K562 (cell line): Measurements from ENCODE around the gene HYOU1. TPM values are rescaled to one million over a fixed set of nuclear protein-coding genes. Genes with fewer than 3 reads are reported as not detected.

Experiments used
- ARHGAP35 ChIP-seq: fragments of 450-650 bp; IDR thresholded peaks from 2 replicates; pipeline ENCODE4 v1.6.1; 2018; ENCODE audit not compliant: partially characterized antibody
- BRD4 ChIP-seq: fragments of 200-600 bp; sonication (generic); IDR thresholded peaks from 2 replicates; pipeline ENCODE4 v1.6.1; 2017; ENCODE audit warnings: inconsistent platforms
- CHD4 ChIP-seq: fragments of 200-600 bp; sonication (generic); IDR thresholded peaks from 3 replicates; pipeline ENCODE4 v1.6.1; 2012; ENCODE audit warnings: low read depth, mild to moderate bottlenecking, mixed read lengths, low read length, inconsistent platforms; ENCODE audit not compliant: insufficient read depth, insufficient replicate concordance, poor library complexity, severe bottlenecking
- FOS ChIP-seq: IDR thresholded peaks from 3 replicates; pipeline ENCODE4 v1.6.1; 2011; ENCODE audit not compliant: insufficient read length; ENCODE audit errors: extremely low read depth
- FOXJ2 ChIP-seq: fragments of 200-800 bp; sonication (Bioruptor generic); IDR thresholded peaks from 2 replicates; pipeline ENCODE4 v1.6.1; 2016; ENCODE audit warnings: missing genetic modification characterization, missing compliant biosample characterization
- GATAD2A ChIP-seq: fragments of 450-650 bp; IDR thresholded peaks from 2 replicates; pipeline ENCODE4 v1.6.1; 2017
- GTF2A2 ChIP-seq: IDR thresholded peaks from 2 replicates; pipeline ENCODE4 v1.6.1; 2016; ENCODE audit warnings: mild to moderate bottlenecking, missing genetic modification characterization, missing compliant biosample characterization
- HMG20B ChIP-seq: fragments of 250-450 bp; sonication (Bioruptor Pico); IDR thresholded peaks from 2 replicates; pipeline ENCODE4 v1.5.0; 2021; ENCODE audit warnings: mild to moderate bottlenecking
- MAFG ChIP-seq: fragments of 450-650 bp; conservative IDR thresholded peaks from 2 replicates; pipeline ENCODE4 v1.6.1; 2016; ENCODE audit warnings: missing genetic modification characterization, missing compliant biosample characterization
- NBN ChIP-seq: fragments of 450-650 bp; IDR thresholded peaks from 2 replicates; pipeline ENCODE4 v1.6.1; 2016; ENCODE audit warnings: low read depth, mild to moderate bottlenecking
- NEUROD1 ChIP-seq: fragments of 150-350 bp; IDR thresholded peaks from 2 replicates; pipeline ENCODE4 v1.6.1; 2014; ENCODE audit warnings: borderline replicate concordance, low read length, low read depth; ENCODE audit not compliant: partially characterized antibody
- NFE2L1 ChIP-seq: fragments of 450-650 bp; IDR thresholded peaks from 2 replicates; pipeline ENCODE4 v1.6.1; 2016; ENCODE audit warnings: missing genetic modification characterization, low read depth, mild to moderate bottlenecking, missing compliant biosample characterization, moderate library complexity, borderline replicate concordance
- PCBP2 ChIP-seq: fragments of 200-400 bp; formaldehyde crosslinking; IDR thresholded peaks from 2 replicates; pipeline ENCODE4 v1.6.1; 2018; ENCODE audit warnings: low read length, low read depth, mild to moderate bottlenecking, moderate library complexity; ENCODE audit not compliant: poor library complexity, severe bottlenecking
- SRSF9 ChIP-seq: fragments of 200-400 bp; formaldehyde crosslinking; IDR thresholded peaks from 2 replicates; pipeline ENCODE4 v1.6.1; 2017; ENCODE audit warnings: low read depth, low read length, borderline replicate concordance
- XRCC5 ChIP-seq: fragments of 200-400 bp; formaldehyde crosslinking; IDR thresholded peaks from 2 replicates; pipeline ENCODE4 v1.6.1; 2017; ENCODE audit warnings: low read depth, mild to moderate bottlenecking, low read length
- ZC3H8 ChIP-seq: fragments of 450-650 bp; IDR thresholded peaks from 2 replicates; pipeline ENCODE4 v1.6.1; 2017
- ZNF23 ChIP-seq: fragments of 250-450 bp; sonication (Bioruptor Pico); IDR thresholded peaks from 2 replicates; pipeline ENCODE4 v1.4.0; 2020; ENCODE audit warnings: mild to moderate bottlenecking
- ZNF431 ChIP-seq: sonication (generic); formaldehyde crosslinking; IDR thresholded peaks from 2 replicates; pipeline ENCODE4 v1.8.0; 2022; ENCODE audit warnings: mild to moderate bottlenecking, missing genetic modification reagents
- polyA plus RNA-seq, 8 experiments: library from polyadenylated mRNA; depleted of rRNA in 4 of 8; stranded (reverse) in 5 of 8; unstranded in 3 of 8; fragments of >200 nt; fragmentation: Nextera tagmentation in 2 of 8; fragmentation: Illumina TruSeq in 1 of 8; extraction: Ambion mirVana in 2 of 8; extraction: Trizol in 1 of 8; gene quantifications; 2 replicates each; pipeline versions ENCODE4 v1.2.1 to v1.2.3, GENCODE V29; 2011 to 2014; ENCODE audit warnings: inconsistent platforms in 1 of 8, missing spikeins in 1 of 8
- total RNA-seq, 7 experiments: library from RNA; depleted of rRNA in 6 of 7; stranded (reverse); fragments of >200 nt in 6 of 7; fragmentation: Illumina TruSeq in 2 of 7; extraction: Trizol in 2 of 7; gene quantifications; 2 replicates each; pipeline versions ENCODE4 v1.2.1 to v1.2.3, GENCODE V29; 2011 to 2021; ENCODE audit warnings: low replicate concordance in 1 of 7
- TF ChIP-seq, protein P1 (sequence below): fragments of 450-650 bp; IDR thresholded peaks from 2 replicates; pipeline ENCODE4 v1.6.1; 2018; ENCODE audit not compliant: partially characterized antibody
- TF ChIP-seq, protein P2 (sequence below): fragments of 250-450 bp; sonication (Bioruptor Pico); IDR thresholded peaks from 2 replicates; pipeline ENCODE4 v1.4.0; 2020; ENCODE audit warnings: mild to moderate bottlenecking
- TF ChIP-seq, protein P3 (sequence below): fragments of 450-650 bp; IDR thresholded peaks from one replicate; pipeline ENCODE4 v1.6.1; 2018; ENCODE audit warnings: mild to moderate bottlenecking, moderate library complexity; ENCODE audit not compliant: partially characterized antibody

The HYOU1 gene
- total and polyA plus RNA-seq, 9 of the 15 experiments (the other 6 are each of a cell fraction or from before 2014, with no cell fraction given) = 19.5 to 197 (median 128) TPM

DNA sequence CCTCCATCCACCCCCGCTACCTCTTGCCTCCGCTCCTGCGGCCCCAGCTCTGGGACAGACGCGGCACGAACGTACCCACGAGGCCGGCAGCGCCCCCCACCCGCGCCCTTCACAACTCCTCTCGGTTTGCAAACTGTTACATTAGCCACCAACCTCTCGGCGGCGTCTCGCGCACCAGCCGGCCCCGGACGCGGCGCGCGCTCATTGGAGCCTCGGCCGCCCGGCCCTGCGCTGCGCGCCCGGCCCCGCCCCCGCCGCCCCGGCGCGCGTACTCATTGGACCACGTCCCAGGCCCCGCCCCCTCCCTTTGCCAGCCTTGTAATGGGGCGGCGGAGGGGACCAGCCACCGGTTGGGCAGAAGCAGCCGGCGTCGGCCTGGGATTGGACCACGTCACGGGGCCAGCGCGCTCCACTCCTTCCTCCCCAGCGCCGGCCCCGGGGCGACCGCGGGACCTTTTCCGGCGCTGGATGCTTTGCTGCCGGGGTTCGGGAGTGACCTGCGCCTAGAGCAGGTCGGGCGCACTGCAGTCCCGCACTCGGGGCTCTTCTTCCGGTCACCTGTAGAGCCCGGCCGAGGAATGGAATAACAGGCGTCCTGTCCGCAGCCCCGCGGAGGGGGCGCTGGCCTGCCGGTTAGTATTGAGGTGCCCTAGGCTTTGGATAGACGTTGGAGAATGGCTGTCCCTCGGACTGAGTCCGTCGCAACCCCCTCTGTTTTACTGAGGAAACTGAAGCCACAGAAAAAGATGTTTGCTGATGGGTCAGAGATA, at the start of gene HYOU1 (continued):
- TF ChIP-seq CHD4 (no peak), ARHGAP35 (no peak), NEUROD1 (peak; percentile 26), HMG20B (no peak), NBN (peak; percentile 78), NFE2L1 (tag) (no peak), SRSF9 (no peak), MAFG (no peak), GATAD2A (no peak), ZNF23 (CRISPR knock-in tag) (no peak), XRCC5 (no peak), FOXJ2 (tag) (0 out of 2 replicates have a peak, but pooled peaks have one; percentile 58), GTF2A2 (tag) (no peak), ZNF431 (CRISPR knock-in tag) (no peak; the same call in 1 of the 2 replicates), FOS (peak; percentile 58), ZC3H8 (no peak), PCBP2 (no peak), BRD4 (peak; percentile 48; the same call in 1 of the 2 replicates)
- TF ChIP-seq, protein P1, sequence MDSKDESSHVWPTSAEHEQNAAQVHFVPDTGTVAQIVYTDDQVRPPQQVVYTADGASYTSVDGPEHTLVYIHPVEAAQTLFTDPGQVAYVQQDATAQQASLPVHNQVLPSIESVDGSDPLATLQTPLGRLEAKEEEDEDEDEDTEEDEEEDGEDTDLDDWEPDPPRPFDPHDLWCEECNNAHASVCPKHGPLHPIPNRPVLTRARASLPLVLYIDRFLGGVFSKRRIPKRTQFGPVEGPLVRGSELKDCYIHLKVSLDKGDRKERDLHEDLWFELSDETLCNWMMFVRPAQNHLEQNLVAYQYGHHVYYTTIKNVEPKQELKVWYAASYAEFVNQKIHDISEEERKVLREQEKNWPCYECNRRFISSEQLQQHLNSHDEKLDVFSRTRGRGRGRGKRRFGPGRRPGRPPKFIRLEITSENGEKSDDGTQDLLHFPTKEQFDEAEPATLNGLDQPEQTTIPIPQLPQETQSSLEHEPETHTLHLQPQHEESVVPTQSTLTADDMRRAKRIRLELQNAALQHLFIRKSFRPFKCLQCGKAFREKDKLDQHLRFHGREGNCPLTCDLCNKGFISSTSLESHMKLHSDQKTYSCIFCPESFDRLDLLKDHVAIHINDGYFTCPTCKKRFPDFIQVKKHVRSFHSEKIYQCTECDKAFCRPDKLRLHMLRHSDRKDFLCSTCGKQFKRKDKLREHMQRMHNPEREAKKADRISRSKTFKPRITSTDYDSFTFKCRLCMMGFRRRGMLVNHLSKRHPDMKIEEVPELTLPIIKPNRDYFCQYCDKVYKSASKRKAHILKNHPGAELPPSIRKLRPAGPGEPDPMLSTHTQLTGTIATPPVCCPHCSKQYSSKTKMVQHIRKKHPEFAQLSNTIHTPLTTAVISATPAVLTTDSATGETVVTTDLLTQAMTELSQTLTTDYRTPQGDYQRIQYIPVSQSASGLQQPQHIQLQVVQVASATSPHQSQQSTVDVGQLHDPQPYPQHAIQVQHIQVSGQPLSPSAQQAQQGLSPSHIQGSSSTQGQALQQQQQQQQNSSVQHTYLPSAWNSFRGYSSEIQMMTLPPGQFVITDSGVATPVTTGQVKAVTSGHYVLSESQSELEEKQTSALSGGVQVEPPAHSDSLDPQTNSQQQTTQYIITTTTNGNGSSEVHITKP = peak; percentile 95
- TF ChIP-seq, protein P2, sequence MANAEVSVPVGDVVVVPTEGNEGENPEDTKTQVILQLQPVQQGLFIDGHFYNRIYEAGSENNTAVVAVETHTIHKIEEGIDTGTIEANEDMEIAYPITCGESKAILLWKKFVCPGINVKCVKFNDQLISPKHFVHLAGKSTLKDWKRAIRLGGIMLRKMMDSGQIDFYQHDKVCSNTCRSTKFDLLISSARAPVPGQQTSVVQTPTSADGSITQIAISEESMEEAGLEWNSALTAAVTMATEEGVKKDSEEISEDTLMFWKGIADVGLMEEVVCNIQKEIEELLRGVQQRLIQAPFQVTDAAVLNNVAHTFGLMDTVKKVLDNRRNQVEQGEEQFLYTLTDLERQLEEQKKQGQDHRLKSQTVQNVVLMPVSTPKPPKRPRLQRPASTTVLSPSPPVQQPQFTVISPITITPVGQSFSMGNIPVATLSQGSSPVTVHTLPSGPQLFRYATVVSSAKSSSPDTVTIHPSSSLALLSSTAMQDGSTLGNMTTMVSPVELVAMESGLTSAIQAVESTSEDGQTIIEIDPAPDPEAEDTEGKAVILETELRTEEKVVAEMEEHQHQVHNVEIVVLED (CRISPR knock-in tag) = peak; percentile 49
- TF ChIP-seq, protein P3, sequence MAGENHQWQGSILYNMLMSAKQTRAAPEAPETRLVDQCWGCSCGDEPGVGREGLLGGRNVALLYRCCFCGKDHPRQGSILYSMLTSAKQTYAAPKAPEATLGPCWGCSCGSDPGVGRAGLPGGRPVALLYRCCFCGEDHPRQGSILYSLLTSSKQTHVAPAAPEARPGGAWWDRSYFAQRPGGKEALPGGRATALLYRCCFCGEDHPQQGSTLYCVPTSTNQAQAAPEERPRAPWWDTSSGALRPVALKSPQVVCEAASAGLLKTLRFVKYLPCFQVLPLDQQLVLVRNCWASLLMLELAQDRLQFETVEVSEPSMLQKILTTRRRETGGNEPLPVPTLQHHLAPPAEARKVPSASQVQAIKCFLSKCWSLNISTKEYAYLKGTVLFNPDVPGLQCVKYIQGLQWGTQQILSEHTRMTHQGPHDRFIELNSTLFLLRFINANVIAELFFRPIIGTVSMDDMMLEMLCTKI = no peak
